K562 (cell line): Measurements from ENCODE around the gene TMEM128. TPM values are rescaled to one million over a fixed set of nuclear protein-coding genes. Genes with fewer than 3 reads are reported as not detected.

Experiments used
- AFF1 ChIP-seq, 2 experiments: fragments of 450-650 bp; IDR thresholded peaks; 2 replicates each; pipeline ENCODE4 v1.6.1; 2018; ENCODE audit warnings: mild to moderate bottlenecking in 2 of 2, low read depth in 1 of 2; ENCODE audit not compliant: partially characterized antibody in 2 of 2
- CTBP1 ChIP-seq: fragments of 450-650 bp; IDR thresholded peaks from 2 replicates; pipeline ENCODE4 v1.6.1; 2016; ENCODE audit warnings: borderline replicate concordance
- CUX1 ChIP-seq: fragments of 200-800 bp; sonication (Bioruptor generic); IDR thresholded peaks from 2 replicates; pipeline ENCODE4 v1.6.1; 2016; ENCODE audit warnings: missing genetic modification characterization, missing compliant biosample characterization
- ELF4 ChIP-seq: fragments of 450-650 bp; formaldehyde crosslinking; IDR thresholded peaks from 2 replicates; pipeline ENCODE4 v1.4.0; 2022; ENCODE audit warnings: missing genetic modification characterization
- MTA3 ChIP-seq: fragments of 450-650 bp; formaldehyde crosslinking; IDR thresholded peaks from 2 replicates; pipeline ENCODE4 v1.6.1; 2017; ENCODE audit warnings: mild to moderate bottlenecking, borderline replicate concordance
- NCOA6 ChIP-seq: fragments of 450-650 bp; IDR thresholded peaks from 2 replicates; pipeline ENCODE4 v1.6.1; 2017; ENCODE audit warnings: mild to moderate bottlenecking
- PHTF2 ChIP-seq: fragments of 250-450 bp; sonication (Bioruptor Pico); IDR thresholded peaks from 2 replicates; pipeline ENCODE4 v1.5.0; 2021; ENCODE audit warnings: mild to moderate bottlenecking
- SAFB ChIP-seq: fragments of 200-400 bp; formaldehyde crosslinking; IDR thresholded peaks from 2 replicates; pipeline ENCODE4 v1.6.1; 2017; ENCODE audit warnings: low read depth, low read length, borderline replicate concordance
- SREBF2 ChIP-seq: sonication (generic); formaldehyde crosslinking; IDR thresholded peaks from 2 replicates; pipeline ENCODE4 v1.4.0; 2020; ENCODE audit warnings: mild to moderate bottlenecking, missing genetic modification reagents
- TFAP4 ChIP-seq: sonication (generic); formaldehyde crosslinking; IDR thresholded peaks from 2 replicates; pipeline ENCODE4 v1.8.0; 2022; ENCODE audit warnings: missing genetic modification reagents, mild to moderate bottlenecking, moderate library complexity, borderline replicate concordance
- USF2 ChIP-seq: sonication (generic); formaldehyde crosslinking; IDR thresholded peaks from 2 replicates; pipeline ENCODE4 v1.5.0; 2020; ENCODE audit warnings: missing genetic modification reagents
- ZBTB49 ChIP-seq: sonication (generic); formaldehyde crosslinking; IDR thresholded peaks from 2 replicates; pipeline ENCODE4 v1.8.0; 2022; ENCODE audit warnings: missing genetic modification reagents, mild to moderate bottlenecking, borderline replicate concordance
- polyA plus RNA-seq, 8 experiments: library from polyadenylated mRNA; depleted of rRNA in 4 of 8; stranded (reverse) in 5 of 8; unstranded in 3 of 8; fragments of >200 nt; fragmentation: Nextera tagmentation in 2 of 8; fragmentation: Illumina TruSeq in 1 of 8; extraction: Ambion mirVana in 2 of 8; extraction: Trizol in 1 of 8; gene quantifications; 2 replicates each; pipeline versions ENCODE4 v1.2.1 to v1.2.3, GENCODE V29; 2011 to 2014; ENCODE audit warnings: inconsistent platforms in 1 of 8, missing spikeins in 1 of 8
- total RNA-seq, 7 experiments: library from RNA; depleted of rRNA in 6 of 7; stranded (reverse); fragments of >200 nt in 6 of 7; fragmentation: Illumina TruSeq in 2 of 7; extraction: Trizol in 2 of 7; gene quantifications; 2 replicates each; pipeline versions ENCODE4 v1.2.1 to v1.2.3, GENCODE V29; 2011 to 2021; ENCODE audit warnings: low replicate concordance in 1 of 7

TMEM128 gene
- total and polyA plus RNA-seq, 9 of the 15 experiments (the other 6 are each of a cell fraction or from before 2014, with no cell fraction given): 9.1 to 40.0 (median 14.3) TPM

GRCh38 chr4:4289941-4290850 lies 42.2 kb upstream of the TMEM128 start, which contains the start of the genes LYAR and ZBTB49 (continued):
- TF ChIP-seq AFF1 (IDR thresholded peaks at IDR 0.05; ENCODE audit: low read depth in 1 of 2, partially characterized antibody in 2 of 2) (no peak), NCOA6 (no peak), ELF4 (CRISPR knock-in tag) (no peak), USF2 (CRISPR knock-in tag) (peak; percentile 47), PHTF2 (no peak), CTBP1 (peak; percentile 44; the same call in 1 of the 2 replicates), ZBTB49 (no peak), SREBF2 (CRISPR knock-in tag) (no peak), CUX1 (CRISPR knock-in tag) (no peak), TFAP4 (CRISPR knock-in tag) (peak; percentile 91), SAFB (no peak), MTA3 (no peak)
